BJ (cell line): Measurements from ENCODE around the gene RPS6KA2. TPM values are rescaled to one million over a fixed set of nuclear protein-coding genes. Genes with fewer than 3 reads are reported as not detected.

ENCODE experiments used
- CTCF ChIA-PET: fragments of 350-600 bp; formaldehyde crosslinking; extraction: SDS; loops from one replicate; lab custom pipeline; 2021; ENCODE audit warnings: antibody characterized with exemption, inconsistent platforms; lab: Yijun Ruan, JAX
- POLR2A ChIA-PET: fragments of 300-600 bp; sonication (Branson Sonifier 250); formaldehyde crosslinking; extraction: SDS; loops from one replicate; lab custom pipeline; 2021; ENCODE audit warnings: antibody characterized with exemption; lab: Charles Lee
- DNase-seq: peaks from one replicate; pipeline ENCODE4 v3.0.0-alpha.2; 2011; ENCODE audit warnings: low read depth
- H3K27me3 ChIP-seq: 2 replicates; pipeline ENCODE4 v1.6.0; 2011; ENCODE audit warnings: low read length; ENCODE audit not compliant: control insufficient read depth, insufficient read depth
- H3K36me3 ChIP-seq: 2 replicates; pipeline ENCODE4 v1.5.1; 2011; ENCODE audit warnings: low read length; ENCODE audit not compliant: control insufficient read depth, insufficient read depth
- H3K4me3 ChIP-seq: 2 replicates; pipeline ENCODE4 v1.5.1; 2011; ENCODE audit warnings: low read depth, mild to moderate bottlenecking, control low read depth, low read length
- polyA plus RNA-seq: library from polyadenylated mRNA; depleted of rRNA; stranded (reverse); fragments of >200 nt; gene quantifications from 2 replicates; pipeline ENCODE4 v1.2.3, GENCODE V29; 2011
- TF ChIP-seq, protein P1 (sequence below): IDR thresholded peaks from 2 replicates; pipeline ENCODE4 v1.5.1; 2011; ENCODE audit warnings: low read depth, mild to moderate bottlenecking, control low read depth, inconsistent platforms, low read length, moderate library complexity; ENCODE audit not compliant: insufficient read depth

RPS6KA2 gene
- polyA plus RNA-seq, 1 experiment: 80.8 TPM

DNA sequence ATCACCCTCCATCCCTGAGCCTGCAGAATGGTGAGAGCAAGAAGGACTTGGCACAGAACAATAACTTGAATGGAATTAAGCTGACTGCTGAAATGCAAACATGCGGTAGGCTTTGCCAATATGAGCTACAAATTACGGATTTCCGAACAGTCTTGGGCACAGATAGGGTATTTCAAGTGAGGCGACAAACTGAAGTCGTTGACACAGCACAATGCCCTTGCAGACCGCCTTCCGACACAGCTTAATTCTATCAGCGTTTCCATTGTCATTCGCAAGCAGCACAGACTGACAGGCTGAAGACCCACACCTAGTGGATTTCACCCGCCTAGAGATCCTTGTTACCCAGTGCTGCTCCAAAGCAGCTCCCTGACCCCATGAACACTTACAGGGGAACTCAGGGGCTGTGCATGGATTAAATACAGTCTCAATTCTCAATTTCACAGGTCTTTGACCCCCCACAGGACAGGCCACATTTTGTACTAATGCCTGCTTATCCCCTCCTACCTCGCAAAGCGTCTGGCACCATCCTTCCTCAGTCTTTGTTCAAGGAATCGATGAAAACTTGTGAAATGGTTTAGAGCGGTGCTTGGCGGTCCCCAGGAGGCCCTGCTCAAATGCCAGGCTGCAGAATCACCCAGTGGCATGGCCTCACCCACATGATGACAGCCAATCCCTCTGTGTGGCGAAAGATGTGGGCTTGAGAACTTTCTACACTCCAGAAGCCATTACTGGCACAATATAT, 75.1 kb downstream of the RPS6KA2 start:
- no peak for DNase-seq
- ChIA-PET POLR2A (no interaction called here), CTCF (interaction anchor here (0.7 kb wide), 1 partner anchor 678 kb away, joined by 3 read pairs; no protein-coding TSS in a partner anchor)
- no peak overlapping the region for H3K4me3 ChIP-seq
- no peaks in the 10 kb centered on the region for H3K36me3 ChIP-seq
- TF ChIP-seq, protein P1, sequence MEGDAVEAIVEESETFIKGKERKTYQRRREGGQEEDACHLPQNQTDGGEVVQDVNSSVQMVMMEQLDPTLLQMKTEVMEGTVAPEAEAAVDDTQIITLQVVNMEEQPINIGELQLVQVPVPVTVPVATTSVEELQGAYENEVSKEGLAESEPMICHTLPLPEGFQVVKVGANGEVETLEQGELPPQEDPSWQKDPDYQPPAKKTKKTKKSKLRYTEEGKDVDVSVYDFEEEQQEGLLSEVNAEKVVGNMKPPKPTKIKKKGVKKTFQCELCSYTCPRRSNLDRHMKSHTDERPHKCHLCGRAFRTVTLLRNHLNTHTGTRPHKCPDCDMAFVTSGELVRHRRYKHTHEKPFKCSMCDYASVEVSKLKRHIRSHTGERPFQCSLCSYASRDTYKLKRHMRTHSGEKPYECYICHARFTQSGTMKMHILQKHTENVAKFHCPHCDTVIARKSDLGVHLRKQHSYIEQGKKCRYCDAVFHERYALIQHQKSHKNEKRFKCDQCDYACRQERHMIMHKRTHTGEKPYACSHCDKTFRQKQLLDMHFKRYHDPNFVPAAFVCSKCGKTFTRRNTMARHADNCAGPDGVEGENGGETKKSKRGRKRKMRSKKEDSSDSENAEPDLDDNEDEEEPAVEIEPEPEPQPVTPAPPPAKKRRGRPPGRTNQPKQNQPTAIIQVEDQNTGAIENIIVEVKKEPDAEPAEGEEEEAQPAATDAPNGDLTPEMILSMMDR: no peak
- H3K27me3 ChIP-seq: no peaks in the 10 kb centered on the region

DNA sequence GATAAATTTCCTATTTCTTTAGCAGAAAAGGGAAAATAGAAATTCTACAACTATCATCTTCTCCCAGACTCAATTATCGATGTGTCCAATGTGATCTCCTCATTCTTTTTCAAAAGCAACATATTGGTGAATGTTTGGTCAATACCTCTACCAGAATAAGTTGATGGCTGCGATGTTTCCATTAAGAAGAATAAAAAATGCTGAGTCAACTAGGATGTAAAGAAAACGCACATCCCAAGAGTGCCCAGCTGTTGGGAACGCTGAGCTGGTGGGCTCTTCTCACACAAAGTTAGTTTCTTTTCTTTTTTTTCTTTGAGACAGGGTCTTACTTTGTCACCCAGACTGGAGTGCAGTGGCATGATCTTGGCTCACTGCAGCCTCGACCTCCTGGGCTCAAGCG, 80.4 kb downstream of the RPS6KA2 start:
- peaks cover 1% of the 10 kb centered on the region; the same call in 1 of the 2 replicates for H3K36me3 ChIP-seq
- H3K4me3 ChIP-seq: no peak overlapping the region
- no peaks in the 10 kb centered on the region for H3K27me3 ChIP-seq
- POLR2A ChIA-PET: no interaction called here
- CTCF ChIA-PET: no interaction called here
- no peak for DNase-seq
- TF ChIP-seq, protein P1: no peak

DNA sequence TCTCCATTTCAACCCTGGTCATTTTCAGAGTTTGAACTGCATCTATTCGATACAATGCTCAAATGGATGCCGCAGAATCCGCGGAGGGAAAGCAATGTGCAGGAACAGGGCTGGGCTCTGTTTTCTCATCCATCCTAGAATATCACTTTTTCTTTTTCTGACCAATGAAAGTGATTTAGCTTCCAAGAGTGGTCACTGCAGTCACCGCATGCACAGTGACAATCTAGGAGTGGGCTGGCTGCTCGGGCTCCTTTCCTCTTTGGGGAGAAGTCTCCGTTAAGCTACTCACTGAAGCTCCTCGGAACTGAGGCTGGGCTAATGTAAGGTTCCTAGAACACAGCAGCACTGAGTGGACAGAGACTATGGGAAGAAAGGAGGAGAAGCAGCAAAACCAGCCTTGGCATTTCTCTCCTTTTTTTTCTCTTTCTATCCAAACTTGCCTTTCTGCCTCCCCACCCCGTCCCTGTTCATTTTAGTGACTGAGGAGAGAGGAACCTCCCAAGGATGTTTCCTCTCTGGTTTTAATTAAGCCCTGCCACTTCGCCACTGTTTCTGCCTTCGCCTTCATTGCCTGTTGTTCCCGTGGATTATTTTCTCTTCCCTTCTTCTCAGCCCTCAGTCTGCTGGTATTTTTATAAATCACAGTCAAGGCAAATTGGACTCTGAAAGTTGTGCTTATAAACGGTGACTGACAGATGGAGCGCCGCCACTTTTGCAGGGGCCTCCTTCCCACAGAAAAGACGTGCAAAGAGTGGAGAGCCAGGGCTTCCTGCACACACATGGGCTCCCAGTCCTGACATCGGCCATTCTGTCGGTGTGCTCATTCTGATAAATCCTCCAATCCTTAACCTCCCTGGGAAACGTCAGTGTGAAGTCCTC, 81.7 kb downstream of the RPS6KA2 start:
- Histone ChIP-seq H3K27me3 (no peaks in the 10 kb centered on the region), H3K36me3 (peaks cover 1% of the 10 kb centered on the region; the same call in 1 of the 2 replicates), H3K4me3 (no peak overlapping the region)
- no peak for DNase-seq
- ChIA-PET POLR2A (no interaction called here), CTCF (interaction anchor here (1.0 kb wide), 1 partner anchor 10 kb away, joined by 3 read pairs; no protein-coding TSS in a partner anchor)
- TF ChIP-seq, protein P1: no peak

DNA sequence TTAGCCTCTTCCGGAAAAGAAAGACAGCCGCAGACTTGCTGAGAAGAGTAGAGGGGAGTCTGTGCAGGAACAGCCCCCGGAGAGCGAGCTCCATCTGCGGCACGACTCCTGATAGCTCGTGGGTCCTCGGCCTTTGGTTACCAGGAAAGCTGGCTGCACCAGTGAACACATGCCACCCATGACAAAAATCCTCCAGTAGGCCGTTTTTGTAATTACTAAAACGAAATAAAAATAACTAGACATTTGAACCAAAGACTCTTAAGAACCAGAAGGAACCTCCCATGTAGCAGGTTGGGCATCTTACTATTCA, 82.8 kb downstream of the RPS6KA2 start:
- TF ChIP-seq, protein P1: no peak
- CTCF ChIA-PET: interaction anchor here (0.8 to 1.0 kb wide), 2 partner anchors 9 to 17 kb away, joined by 3 read pairs; no protein-coding TSS in a partner anchor
- no peaks in the 10 kb centered on the region for H3K27me3 ChIP-seq
- DNase-seq: no peak
- H3K36me3 ChIP-seq: peaks cover 1% of the 10 kb centered on the region; the same call in 1 of the 2 replicates
- POLR2A ChIA-PET: no interaction called here
- H3K4me3 ChIP-seq: no peak overlapping the region
